Measurements from ENCODE around the gene OR5AU1.
"Not testable (repeated sequence)": the region's sequence is repeated elsewhere in the genome, so short reads cannot be mapped to it uniquely, and the experiment has no call there.

DNA sequence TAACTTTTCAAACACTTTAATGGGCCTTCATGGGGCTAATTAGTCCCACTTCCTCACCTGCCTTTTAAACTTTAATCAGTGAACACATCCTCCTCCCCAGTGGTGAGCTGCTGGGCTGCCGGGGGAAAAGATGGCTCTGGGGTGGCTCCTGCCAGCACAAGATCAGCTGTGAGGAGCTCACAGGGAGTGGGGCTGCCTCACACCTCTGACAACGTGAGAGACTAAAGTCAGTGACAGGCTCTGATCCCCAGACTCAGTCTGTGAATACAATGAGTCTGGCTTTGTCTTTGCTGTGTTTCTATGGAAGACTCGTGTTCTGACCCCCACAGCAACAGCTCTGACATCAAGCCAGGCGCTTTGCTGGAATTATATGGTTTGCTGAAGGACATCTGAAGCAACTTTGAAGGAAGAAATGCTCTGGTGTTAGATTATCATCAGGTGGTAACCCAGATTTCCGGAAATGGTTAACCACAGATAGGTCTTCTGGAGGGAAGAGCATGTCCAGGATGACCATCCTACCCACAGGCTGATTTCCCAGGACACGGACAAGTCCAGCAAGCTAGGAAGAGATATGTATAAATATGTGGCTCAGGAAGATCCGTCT is 9.2 kb upstream of the OR5AU1 start:
- not testable (repeated sequence) for TF ChIP-seq TCF12 (IDR thresholded peaks at IDR 0.05); GABPA (IDR thresholded peaks at IDR 0.05; ENCODE audit: low read depth); RAD21 (IDR thresholded peaks at IDR 0.05; ENCODE audit: low read length); EP300 (IDR thresholded peaks at IDR 0.05; ENCODE audit: borderline replicate concordance in 1 of 2, low read depth in 1 of 2, low read length in 1 of 2); EZH2phosphoT487 (IDR thresholded peaks at IDR 0.05; ENCODE audit: borderline replicate concordance, low read depth); SMC3 (IDR thresholded peaks at IDR 0.05; ENCODE audit: low read depth, low read length); NRF1 (IDR thresholded peaks at IDR 0.05; ENCODE audit: low read depth, low read length); POLR2AphosphoS5 (IDR thresholded peaks at IDR 0.05; ENCODE audit: low read depth, low read length)
- TF ChIP-seq, protein P1, sequence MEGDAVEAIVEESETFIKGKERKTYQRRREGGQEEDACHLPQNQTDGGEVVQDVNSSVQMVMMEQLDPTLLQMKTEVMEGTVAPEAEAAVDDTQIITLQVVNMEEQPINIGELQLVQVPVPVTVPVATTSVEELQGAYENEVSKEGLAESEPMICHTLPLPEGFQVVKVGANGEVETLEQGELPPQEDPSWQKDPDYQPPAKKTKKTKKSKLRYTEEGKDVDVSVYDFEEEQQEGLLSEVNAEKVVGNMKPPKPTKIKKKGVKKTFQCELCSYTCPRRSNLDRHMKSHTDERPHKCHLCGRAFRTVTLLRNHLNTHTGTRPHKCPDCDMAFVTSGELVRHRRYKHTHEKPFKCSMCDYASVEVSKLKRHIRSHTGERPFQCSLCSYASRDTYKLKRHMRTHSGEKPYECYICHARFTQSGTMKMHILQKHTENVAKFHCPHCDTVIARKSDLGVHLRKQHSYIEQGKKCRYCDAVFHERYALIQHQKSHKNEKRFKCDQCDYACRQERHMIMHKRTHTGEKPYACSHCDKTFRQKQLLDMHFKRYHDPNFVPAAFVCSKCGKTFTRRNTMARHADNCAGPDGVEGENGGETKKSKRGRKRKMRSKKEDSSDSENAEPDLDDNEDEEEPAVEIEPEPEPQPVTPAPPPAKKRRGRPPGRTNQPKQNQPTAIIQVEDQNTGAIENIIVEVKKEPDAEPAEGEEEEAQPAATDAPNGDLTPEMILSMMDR (IDR thresholded peaks at IDR 0.05) = not testable (repeated sequence)

All from SK-N-SH (cell line).